ENCODE measurements around the gene FAM89A.

DNA sequence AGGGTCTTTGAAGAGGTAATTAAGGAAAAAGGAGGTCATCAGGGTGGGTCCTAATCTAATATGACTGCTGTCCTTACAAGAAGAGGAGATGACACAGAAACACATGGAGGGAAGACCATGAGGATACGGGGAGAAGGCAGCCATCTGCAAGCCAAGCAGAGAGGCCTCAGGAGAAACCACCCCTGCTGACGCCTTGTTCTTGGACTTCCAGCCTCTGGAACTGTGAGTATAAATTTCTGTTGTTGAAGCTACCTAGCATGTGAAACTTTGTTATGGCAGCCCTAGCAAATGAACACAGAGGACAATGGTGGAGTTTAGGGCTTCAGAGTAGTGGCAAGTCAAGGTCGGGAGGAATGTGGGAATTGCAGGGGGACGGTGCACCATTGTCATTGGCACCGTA lies 36.7 kb upstream of the FAM89A start:
- TF ChIP-seq, protein P1, sequence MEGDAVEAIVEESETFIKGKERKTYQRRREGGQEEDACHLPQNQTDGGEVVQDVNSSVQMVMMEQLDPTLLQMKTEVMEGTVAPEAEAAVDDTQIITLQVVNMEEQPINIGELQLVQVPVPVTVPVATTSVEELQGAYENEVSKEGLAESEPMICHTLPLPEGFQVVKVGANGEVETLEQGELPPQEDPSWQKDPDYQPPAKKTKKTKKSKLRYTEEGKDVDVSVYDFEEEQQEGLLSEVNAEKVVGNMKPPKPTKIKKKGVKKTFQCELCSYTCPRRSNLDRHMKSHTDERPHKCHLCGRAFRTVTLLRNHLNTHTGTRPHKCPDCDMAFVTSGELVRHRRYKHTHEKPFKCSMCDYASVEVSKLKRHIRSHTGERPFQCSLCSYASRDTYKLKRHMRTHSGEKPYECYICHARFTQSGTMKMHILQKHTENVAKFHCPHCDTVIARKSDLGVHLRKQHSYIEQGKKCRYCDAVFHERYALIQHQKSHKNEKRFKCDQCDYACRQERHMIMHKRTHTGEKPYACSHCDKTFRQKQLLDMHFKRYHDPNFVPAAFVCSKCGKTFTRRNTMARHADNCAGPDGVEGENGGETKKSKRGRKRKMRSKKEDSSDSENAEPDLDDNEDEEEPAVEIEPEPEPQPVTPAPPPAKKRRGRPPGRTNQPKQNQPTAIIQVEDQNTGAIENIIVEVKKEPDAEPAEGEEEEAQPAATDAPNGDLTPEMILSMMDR (optimal IDR thresholded peaks at IDR 0.05 in 1 of 3, IDR thresholded peaks at IDR 0.05 in 1 of 3, conservative IDR thresholded peaks at IDR 0.05 in 1 of 3; ENCODE audit: extremely low read depth in 1 of 3, insufficient read depth in 2 of 3, low read length in 3 of 3) = no peak
- TF ChIP-seq EZH2 (IDR thresholded peaks at IDR 0.05; ENCODE audit: low read length) = no peak

Data from keratinocyte (primary cell).